Measurements from ENCODE around the gene OSBPL5.

- no peak for TF ChIP-seq ZNF274 (IDR thresholded peaks at IDR 0.05; ENCODE audit: low read depth, low read length)
- no peak for TF ChIP-seq YY1 (IDR thresholded peaks at IDR 0.05; ENCODE audit: insufficient read depth, insufficient read length)
- no peak for TF ChIP-seq SUZ12 (IDR thresholded peaks at IDR 0.05; ENCODE audit: extremely low read depth, insufficient read depth, insufficient read length)
Observed at GRCh38 chr11:3152471-3153110, 12.5 kb downstream of the OSBPL5 start.
